NCI-H2227 treated with DMSO at 0.1 percent for 48 hours (cell line): ENCODE results near the gene PLXNA4.

Experiments used
- DNase-seq: peaks from one replicate; lab custom pipeline; 2025; lab: John Stamatoyannopoulos, UW

Gene PLXNA4

DNA sequence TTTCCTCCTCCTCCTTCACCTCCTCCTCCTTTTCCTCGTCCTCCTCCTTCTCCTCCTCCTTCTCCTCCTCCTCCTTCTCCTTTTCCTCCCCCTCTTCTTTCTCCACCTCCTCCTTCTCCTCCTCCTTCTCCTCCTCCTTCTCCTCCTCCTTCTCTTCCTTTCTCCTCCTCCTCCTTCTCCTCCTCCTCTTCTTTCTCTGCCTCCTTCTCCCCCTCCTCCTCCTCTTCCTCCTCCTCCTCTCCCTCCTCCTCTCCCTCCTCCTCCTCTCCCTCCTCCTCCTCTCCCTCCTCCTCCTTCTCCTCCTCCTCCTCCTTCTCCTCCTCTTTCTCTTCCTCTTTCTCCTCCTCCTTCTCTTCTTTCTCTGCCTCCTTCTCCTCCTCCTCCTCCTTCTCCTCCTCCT, 13.6 kb downstream of the PLXNA4 start:
- DNase-seq, result no peak

DNA sequence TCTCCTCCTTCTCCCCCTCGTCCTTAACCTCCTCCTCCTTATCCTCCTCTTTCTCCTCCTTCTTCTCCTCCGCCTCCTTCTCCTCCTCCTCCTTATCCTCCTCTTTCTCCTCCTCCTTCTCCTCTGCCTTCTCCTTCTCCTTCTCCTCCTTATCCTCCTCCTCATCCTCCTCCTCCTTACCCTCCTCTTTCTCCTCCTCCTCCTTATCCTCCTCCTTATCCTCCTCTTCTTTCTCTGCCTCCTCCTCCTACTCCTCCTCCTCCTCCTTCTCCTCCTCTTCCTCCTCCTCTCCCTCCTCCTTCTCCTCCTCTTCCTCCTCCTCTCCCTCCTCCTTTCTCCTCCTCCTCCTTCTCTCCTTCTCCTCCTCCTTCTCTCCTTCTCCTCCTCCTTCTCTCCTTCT, 14.5 kb downstream of the PLXNA4 start:
- no peak for DNase-seq

DNA sequence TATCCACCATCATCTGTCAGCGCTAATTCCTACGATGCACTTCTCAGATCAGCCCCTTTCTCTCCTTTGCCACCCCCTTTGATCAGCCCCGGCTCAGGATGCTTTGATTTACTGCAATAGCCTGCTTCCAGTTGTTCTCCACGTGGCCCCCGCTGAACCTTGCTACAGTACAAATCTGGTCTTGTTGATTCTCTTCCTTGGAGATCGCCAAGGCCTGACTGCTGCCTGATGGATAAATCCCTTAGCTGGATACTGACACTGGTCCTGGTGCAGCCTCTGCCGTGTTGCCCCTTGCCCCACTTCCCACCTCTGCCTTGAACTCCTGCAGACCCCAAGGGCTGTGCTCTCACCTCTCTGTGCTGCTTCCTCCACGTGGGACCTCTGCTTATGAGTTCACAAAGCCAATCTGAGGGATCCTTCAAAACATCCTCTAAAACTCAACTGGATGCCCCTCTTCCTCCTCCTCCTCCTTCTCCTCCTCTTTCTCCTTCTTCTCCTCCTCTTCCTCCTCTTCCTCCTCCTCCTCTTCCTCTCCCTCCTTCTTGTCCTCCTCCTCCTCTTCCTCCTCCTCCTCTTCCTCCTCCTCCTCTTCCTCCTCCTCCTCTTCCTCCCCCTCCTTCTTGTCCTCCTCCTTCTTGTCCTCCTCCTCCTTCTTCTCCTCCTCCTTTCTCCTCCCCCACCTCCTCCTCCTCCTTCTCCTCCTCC, 15.3 kb downstream of the PLXNA4 start:
- no peak for DNase-seq

DNA sequence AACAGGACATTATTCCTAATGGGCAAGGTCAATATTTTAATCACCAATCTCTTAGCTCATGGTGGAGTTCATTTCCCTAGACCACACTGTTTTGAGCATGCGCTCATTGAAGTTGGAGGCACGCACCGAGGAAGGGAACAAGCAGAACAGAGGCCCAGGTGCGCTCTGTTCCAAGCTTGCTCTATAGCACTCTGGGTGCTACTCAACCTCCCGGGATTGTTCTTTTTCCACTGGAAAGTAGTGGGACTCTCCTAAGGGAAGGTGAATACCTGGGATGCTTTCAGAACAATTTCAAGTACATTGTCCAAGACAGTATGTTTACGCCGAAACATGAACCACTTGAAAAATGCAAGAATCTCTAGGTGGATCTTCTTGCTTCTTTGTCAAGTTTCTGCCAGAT, 16.2 kb downstream of the PLXNA4 start:
- no peak for DNase-seq

DNA sequence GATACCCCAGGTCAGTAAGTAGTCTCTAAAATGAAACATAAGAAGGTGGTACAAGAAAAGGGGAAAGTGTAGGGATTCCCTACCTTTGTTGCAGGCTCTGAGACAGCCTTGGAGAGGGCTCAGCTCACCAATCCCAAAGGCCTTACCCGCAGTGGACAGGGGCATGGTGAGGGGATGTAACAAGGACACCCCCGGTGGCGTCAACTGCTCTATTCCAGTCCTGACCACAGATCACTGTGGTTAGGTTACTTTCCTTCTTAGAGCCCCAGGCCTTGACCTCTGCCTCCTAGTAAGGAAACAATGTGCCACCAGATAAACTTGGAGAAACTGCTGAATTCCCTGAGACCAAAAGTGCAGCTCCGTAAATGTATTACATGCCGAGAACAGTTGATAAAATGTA, 17.5 kb downstream of the PLXNA4 start:
- DNase-seq, result no peak

DNA sequence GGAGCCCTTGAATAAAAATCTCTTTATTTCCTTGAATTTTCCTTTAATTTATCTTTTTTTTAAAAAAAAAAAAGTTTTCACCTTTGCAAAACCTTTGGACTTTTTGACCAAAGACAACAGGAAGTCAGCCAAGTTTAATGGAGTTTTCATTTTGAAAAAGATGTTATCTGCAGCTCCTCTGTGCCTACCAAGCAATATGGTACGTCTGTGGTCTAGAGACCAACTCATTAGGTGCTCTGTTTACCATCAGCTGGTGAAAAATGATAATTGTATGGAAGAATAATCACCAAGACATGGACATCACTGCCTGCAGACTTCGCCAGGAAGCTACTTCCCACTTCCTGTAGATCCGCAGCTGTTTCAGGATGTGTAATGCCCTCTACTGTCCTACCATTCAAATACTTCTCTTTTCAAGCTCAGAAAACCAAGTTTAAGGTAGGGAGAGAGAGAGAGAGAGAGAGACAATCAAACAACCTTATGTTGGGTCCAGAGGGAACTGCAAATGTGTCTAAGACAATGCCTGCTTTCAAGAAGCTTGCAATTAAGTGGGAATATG, 18.7 kb downstream of the PLXNA4 start:
- no peak for DNase-seq

DNA sequence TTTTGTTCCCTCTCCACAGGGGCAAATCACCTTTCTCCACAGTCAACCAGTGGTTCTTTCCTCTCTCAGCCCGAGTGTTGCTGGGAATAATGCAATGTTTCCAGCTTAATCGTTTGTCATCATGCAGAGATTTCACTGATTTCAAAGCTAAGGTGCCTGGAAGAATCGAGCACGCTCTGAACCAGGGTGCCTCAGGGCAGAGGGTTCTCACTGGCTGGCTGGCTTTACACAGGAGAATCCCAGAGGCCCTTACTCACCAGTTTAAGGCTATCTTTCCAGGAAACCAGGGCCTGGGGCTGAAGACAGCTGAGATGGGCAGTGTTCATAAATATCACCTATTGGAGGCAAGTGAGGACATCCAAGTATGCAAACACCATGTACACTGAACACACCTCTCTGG, 21.8 kb downstream of the PLXNA4 start:
- DNase-seq, result no peak

DNA sequence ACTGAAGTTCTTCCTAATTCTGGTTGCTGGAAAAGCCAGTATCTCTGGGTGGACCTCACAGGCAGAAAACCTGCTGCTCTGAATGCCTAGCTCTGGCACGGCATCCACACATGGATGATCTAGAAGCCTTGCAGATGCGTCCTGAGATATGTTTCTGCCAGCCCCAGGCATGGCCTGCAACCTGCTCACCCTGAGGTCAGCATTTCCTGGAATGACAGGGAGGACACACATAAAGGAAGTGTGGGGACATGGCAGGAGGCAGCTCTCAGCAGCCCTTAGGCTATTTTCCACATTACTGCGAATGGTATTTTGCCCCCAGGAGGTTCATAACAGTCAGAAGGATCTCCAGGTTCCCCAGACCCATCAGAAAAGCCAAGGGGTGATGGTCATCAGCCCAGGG, 23.2 kb downstream of the PLXNA4 start:
- DNase-seq, result no peak

DNA sequence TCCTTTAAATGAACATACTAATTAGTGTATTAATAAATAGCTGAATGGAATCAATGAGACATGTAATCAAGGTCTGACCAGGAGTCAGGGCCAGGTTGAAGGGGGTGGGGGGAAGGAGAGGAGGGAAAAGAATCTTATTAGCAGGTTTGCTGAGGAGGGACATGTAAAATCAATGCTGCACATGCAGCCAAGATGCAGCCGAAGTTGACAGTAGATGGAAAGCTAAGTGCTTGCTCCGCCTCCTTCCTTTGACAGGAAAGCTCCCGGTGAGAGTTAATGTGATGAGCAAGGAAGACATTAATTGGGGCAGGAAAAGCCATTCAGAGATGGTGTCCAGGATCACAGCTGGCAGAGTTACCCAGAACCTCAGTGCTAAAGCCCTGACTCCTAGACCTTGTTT, 24.4 kb downstream of the PLXNA4 start:
- DNase-seq, result no peak

DNA sequence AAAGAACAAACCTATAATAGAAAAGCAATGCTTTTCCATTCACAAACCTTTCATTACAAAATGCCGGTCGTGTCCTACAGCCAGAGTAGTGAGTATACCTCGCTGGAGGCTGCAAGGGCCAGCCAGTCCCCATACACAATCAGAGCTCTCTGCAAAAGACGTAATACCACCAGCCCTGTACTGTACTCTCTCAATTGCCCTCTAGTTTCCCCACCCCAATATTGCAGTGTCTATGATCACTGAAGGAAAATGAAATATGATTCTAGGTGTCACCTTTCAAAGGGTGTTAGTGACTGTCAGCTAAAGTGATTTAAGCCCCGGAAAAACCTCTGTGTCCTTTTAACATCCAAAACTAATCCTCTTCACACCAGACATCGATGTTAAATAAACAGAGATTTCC, 24.8 kb downstream of the PLXNA4 start:
- DNase-seq, result no peak

DNA sequence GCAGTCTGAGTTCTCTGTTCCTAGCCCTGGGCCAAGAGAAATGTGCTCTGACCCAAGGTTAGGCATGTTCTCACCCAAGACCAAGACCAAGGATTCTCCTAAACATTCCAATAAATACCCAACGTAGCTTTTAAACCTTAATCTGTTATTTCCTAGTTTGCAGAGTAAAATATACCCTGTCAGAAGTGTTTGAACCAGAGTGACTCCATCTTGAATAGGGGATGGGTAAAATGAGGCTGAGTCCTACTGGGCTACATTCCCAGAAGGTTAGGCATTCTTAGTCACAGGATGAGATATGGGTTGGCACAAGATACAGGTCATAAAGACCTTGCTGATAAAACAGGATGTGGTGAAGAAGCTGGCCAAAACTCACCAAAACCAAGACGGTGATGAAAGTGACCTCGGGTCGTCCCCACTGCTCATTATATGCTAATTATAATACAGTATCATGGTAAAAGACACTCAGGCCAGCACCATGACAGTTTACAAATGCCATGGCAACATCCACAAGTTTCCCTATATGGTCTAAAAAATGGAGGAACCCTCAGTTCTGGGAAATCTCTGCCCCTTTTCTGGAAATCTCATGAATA, 27.7 kb downstream of the PLXNA4 start:
- no peak for DNase-seq

DNA sequence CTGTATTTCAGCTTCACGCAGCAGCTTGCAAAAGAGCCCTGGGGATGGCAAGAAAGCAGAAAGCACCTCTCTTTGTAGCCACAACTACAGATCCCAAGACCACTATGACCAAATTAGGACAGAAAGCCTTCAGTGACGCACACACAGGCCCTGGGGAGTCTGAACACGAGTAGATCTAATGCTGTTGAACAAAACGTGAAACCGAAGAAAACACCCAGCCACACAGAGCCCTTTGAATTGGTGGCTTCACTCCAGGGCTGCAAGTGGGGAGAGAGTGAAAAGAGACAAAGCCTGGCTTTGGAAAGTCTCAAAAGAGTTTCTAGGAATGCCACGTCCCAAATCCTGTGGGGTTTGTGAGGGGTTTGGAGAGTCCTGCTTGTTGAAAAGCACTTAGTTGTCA, 28.4 kb downstream of the PLXNA4 start:
- DNase-seq, result no peak

DNA sequence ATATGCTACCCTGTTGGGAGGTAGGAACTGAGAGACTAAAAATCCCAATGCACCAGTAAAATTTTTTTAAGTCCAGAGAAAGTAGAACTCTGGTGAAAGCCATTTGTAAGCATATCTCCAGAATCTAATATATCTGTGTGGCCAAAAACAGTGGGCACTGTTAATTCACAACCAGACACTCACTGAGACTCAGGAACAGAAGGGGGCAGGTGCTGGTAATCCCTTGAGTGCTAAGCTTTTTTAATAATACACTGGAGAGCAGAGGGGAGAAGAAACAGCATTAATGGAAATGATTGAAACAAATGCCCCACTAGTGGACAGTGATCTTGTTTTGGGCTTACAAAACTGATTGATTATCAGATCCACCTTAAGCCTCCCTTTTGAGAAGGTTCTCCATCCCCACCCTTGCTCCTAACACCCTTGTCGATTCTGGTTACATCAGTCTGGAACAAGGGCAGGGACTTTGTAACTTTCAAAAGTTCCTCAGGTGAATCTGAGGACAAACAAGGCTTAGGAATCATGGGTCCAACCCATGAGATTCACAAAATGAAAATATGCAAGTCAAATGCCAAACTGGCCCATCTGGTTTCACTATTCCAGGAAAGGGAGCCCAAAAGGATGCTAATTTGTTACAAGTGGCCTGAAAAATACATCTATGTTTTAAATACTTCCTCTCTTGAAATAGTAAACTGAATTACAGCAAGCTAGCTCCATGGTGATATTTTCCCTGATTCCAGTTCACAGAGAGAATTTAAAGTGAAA, 29.7 kb downstream of the PLXNA4 start:
- DNase-seq, result no peak

DNA sequence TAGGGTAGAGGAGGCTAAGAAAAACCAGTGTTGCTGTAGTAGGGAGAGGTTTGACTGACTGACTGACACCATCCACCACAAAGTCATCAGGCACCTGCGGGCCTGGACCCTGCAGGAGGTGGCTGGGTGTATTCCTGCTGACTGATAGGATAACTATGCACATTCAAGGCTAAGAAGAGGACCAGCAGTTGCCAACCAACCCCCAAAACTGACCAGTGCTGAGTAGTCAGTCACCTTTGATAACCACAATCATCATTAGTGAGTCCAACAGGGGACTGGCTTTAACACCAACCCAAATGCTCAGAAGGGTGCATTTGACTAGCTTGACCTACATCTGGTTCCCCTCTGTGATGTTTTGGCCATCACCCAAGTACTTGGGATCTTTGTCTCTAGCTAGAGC, 30.5 kb downstream of the PLXNA4 start:
- no peak for DNase-seq

DNA sequence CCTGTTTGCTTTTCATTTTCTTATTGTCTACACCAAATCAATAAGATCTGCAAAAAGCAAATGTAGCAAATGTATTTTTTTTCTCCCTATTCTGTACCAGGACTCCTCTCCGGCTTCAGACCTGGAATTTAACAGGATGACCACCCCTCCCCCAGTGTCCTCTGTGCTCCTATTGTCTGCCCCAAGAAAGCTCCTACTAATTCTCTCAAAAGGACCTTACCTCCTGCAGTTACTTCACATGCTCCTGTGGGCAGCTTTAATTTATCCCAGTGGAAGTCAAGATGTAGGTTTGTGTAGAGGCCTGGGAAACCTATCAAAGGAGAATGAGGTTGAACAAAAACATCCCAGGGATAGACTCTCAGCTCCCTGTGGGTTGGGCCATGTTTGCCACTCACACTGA, 31.3 kb downstream of the PLXNA4 start:
- DNase-seq, result no peak

DNA sequence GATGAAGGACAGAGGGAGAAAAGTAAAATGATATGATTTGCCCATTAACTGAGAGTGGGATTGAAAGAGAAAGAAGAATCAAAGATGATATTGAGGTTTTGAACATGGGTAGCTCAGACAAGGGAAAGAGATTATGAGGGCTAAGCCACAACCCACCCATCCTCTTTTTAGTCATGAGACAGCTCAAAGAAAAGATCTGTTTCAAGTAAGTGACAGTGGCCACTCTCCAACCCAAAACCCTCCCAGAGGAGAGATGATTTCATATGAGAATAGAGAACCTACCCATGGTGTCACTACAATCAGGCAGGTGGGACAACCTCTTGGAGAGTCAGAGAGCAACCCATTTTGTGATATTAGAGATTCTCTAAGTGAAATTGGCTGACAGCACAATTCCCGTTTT, 32.2 kb downstream of the PLXNA4 start:
- no peak for DNase-seq

DNA sequence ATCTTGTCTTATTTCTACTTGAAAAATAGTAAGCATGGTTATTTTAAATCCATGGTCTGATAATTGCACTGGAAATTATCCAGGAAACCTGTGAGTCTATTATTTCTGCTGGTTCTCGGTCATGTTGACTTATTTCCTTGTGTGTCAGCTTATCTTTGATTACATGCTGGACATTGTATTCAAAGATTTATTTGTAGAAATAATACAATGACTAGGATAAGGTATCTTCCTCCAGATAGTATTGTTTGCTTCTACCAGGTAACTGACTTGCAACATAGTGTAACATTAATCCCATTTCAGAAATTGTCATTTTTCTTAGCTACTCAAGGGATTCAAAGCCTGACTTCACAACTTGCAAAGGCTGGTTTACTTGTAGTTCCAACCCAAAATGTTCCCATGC, 33.4 kb downstream of the PLXNA4 start:
- DNase-seq, result no peak

DNA sequence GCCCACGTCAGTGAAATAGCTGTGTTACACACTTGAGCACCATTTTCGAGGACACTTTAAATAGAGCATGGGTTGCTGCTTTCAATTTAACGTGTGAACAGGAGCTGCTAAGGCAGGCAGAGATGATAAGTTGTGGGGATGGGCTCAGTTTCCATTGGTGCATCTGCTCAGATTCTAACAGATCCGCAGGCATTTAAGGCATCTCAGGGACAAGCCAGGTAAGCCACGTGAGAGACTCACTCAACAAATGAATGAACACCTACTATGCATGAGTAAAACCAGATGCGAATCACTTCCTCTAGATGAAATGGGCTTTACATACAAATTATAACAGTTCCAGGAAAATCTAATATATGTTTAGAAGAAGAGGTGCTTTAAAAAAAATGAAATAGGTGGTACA, 34.6 kb downstream of the PLXNA4 start:
- no peak for DNase-seq

DNA sequence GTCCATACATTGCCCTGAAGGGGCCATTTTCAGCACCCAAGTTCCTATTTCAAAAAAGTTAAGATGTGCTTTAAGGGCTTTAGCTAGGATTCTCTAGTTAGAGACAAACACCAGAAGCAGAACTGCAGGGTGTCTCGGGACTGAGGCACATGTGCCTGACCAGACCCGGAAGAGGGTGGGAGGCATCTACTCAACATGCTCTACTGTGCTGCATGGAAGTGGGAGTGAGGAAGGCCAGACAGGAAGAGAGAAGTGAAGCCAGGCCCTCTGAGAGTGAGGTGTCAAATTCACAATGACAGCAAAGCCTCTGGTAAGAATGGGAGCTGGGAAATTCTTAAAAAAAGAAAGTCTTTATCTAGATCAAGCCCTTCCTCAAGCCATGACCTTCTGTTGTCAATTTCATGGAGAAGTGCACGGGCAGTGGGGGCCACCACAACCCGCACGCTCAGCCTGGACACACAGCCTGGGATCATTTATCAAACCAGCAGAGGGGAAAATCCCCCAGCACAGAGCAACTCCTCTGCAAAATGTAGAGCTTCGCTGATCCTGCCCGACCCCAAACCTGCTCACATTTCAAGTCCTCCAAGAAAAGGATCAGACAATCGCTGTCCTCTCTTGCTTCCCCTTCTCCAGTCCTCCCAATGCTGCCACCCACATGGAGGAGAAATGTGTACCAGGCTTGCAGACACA, 38.7 kb downstream of the PLXNA4 start:
- no peak for DNase-seq

DNA sequence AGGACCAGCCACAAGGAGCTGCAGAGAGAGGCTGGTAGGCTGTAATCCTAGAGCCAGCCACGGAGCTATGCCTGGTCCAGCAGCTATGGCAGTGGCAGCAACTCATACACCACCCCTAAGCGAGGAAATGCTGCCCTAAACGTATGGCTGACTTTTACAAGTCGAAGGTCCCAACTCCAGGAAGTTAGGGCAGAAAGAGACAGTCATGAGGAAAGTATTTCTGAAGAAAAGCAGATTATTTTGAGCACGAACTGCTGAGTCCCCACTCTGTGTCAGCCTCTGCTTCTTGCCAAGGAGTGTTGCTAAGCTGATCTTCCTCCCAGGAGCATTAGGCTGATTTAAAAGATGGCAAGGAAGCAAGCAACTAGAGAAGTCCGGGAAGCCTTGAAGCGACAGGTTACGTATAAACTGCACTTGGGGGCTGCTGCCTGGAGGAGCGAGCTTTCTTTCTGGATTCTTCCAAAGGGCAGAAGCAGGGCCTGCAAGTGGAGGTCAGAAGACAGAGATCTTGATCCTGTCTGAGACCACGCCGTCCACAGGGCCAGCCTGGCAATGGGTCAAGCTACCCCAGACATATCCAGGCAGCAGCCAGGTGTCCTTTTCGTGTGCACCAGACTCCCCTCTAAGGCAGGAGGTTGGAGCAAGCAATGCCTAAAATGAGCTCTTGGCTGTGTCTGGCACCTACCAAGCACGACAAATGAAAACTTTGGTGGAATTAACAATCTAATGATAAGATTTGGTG, 39.4 kb downstream of the PLXNA4 start:
- DNase-seq, result no peak

DNA sequence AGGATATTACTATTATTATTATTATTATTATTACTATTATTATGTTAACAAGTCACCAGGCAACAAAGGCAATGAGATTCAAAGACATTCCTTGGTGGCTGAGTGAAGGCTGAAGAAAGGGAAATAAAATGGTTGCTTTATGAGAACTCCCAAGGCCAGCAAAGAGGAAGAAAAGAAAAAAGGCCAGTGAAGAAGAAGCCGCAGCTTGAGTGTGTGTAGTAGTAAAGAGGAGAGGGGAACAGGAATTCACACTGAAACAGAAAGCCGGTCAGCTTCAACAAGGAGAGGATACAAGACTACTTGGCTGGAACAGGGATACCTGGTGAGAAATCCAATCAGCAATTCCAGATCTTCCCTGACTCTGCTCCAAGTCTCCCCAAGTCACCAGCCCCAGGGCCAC, 42.4 kb downstream of the PLXNA4 start:
- DNase-seq, result no peak

DNA sequence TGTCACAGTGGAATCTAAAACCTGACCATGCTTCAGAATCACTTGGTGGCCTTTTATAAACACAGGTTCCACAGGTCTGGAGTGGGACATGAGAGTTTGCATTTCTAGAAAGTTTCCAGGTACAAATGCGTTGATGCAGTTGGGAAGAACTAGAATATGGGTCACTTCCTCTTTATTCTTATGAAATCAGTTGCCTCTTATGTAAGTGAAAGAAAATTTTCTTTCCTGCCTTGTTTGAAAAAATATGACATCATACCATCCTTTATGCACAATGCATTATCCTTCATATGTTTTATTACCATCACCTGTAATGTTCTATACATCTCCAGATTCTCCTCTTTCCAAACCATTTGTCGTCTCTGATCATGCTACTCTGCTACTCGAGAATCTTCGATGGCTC, 44.0 kb downstream of the PLXNA4 start:
- DNase-seq, result no peak
